Activated CD4-positive, alpha-beta T cell treated with anti-CD3 and anti-CD28 coated beads, Interleukin-2, amount 50 U/mL, for 24 hours (primary cell): ENCODE measurements around the gene OR52K2.
"Not testable (repeated sequence)": the region's sequence is repeated elsewhere in the genome, so short reads cannot be mapped to it uniquely, and the experiment has no call there.

Experiments used
- DNase-seq, 2 donors: peaks; one replicate each; pipeline ENCODE4 v3.0.0-alpha.2; 2020; ENCODE audit warnings: low read depth in 1 of 2, low spot score in 1 of 2

The OR52K2 gene

DNA sequence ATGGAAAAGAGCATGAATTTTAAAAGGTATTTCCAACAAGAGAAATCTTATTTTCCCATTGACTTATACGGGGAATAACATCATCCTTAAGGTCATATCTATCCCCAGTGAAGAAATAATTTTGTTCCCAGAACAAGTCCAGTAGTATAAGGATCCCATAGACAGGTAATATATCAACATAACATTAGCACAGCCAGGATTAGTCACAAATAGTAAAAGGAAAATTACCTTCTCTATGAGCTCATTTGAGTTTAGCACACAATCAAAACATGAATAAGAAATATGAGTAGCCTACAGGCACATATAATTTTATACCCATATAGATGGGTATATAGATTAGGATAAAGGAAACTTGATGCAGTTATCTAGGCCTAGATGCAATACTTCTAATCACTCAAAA is 30.5 kb downstream of the OR52K2 start:
- no peak for DNase-seq

DNA sequence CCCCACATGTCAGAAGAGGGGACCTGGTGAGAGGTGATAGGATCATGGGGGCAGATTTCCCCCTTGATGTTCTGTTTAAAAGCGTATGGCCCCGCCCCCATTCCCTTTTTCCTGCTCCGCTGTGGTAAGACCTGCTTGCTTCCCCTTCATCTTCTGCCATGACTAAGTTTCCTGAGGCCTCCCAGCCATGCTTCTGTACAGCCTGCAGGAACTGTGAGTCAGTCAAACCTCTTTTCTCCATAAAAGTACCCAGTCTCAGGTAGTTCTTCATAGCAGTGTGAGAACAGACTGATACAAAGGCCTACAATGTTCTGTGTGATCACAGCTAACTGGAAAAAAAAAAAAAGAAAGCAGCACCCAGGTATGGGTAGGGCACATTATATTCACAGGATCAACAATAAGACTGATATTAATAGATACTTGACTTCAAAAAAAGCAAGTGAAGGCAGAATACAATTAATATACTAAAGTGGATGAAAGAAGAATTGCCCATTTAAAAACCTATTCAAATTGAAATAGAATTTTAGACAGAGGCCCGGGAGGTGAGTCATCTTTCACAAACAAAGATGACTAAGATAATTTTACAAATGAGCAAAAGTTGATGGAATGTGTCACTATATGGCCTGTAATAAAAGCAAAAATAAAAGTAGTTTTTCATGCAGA is 31.6 kb downstream of the OR52K2 start:
- no peak for DNase-seq

DNA sequence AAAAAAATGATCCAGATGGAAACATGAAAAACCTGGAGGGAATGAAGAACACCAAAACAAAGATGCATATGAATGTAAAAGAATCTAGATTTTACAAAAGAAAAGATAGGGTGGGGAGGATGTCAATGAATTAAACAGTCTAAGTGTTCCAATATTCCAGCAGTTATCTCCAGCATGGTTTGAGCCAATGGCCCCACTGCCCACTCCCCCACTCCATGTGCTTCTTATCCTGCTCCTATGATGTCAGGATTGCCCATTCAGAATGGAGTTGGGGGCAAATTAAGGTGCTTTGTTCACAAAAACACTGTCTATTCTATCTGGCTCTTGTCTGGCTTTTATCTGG is 32.1 kb downstream of the OR52K2 start:
- DNase-seq, result no peak

DNA sequence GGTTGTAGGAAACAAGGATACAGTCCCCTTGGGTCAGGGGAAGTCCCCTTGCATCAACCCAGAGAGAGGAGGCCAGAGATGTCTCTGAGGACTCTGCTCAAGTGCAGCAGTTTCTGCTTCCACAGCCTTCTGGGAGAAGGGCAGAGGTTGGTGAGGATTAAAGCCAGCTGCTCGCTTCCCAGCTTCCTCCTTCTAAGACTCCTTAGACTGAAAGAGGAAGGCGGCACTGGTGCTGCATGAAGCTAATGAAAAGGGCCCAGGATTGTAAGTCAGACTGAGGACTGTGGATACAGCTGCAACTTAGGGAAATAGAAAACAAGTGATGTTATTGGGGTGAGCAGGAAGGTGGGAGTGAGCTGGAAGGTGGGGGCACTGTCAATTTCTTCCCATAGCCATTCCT is 33.4 kb downstream of the OR52K2 start, which contains the start of gene OR52K1:
OR52K1 (plus strand) TSS at position 202 of the 400 bp plus-strand sequence. CDS start 6,255 bp downstream, outside the sequence.
- DNase-seq, result no peak

DNA sequence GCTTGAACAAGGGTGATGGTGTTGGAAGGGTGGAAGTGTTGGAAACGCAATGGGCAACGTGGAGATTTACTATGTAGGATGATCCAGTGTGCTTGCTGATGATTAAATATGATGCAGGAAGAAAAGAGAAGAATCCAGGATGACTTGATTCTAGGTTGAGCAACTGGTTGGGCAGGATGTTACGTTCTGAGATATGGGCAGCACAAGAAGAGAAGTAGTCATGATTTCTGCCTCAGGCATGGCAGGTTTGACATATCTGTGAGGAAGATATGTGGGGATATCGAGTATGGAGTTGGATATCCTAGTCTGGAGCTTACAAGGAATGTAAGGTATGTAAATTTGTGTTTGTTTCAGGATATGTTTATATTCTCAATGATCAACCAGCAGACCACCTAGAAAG is 35.2 kb downstream of the OR52K2 start:
- DNase-seq, result no peak

DNA sequence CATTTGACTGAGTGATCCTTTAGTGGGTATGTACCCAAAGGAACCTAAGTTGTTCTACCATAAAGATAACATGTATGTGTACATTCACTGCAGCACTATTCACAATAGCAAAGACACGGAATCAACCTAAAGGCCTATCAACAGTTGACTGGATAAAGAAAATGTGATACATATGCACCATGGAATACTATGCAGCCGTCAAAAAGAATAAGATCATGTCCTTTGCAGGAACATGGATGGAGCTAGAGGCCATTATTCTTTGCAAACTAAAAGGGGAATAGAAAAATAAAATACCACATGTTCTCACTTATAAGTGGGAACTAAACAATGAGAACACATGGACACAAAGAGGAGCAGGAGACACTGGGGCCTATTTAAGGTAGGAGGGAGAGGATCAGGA is 42.3 kb downstream of the OR52K2 start:
- DNase-seq, result not testable (repeated sequence)

DNA sequence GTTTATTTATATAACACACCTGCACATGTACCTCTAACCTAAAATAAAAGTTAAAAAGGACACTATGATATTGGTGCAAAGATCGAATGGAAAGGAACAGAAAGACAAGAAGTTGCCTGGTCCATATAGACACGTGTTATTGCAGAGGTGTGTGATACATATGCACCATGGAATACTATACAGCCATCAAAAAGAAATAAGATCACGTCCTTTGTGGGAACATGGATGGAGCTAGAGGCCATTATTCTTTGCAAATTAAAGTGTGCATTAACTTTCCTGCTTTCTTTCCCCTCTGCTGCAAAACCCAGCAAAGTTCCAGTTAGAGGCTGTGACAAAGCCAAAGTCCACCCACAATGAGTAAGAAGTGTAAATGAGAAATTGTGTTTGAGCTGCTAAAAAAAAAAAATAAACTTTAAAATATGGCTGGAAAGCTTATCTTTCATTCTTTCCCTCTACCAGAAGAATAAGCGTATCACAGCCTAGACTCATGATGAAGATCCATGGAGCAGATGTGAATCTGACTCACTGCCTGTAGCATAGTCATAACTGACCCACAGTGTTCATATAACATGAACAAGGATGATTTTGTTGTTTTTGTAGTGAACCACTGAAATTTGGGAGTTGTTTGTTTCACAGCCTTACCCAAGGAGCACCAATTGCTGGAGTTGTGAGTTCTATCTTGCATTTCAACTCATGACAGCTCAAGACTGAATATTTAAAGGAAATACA is 42.9 kb downstream of the OR52K2 start:
- DNase-seq, result no peak

DNA sequence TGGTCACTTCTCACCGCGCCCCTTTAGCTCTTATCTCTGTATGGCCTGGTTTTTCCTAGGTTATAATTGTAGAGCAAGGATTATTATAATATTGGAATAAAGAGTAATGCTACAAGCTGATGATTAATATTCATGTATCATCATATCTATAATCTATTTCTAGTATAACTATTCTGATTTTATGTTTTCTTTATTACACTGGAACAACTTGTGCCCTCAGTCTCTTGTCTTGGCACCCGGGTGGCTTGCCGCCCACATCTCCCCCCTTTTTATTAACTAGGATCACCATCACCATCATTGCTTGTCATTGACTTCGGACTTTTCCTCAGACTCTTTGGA is 44.4 kb downstream of the OR52K2 start:
- no peak for DNase-seq

DNA sequence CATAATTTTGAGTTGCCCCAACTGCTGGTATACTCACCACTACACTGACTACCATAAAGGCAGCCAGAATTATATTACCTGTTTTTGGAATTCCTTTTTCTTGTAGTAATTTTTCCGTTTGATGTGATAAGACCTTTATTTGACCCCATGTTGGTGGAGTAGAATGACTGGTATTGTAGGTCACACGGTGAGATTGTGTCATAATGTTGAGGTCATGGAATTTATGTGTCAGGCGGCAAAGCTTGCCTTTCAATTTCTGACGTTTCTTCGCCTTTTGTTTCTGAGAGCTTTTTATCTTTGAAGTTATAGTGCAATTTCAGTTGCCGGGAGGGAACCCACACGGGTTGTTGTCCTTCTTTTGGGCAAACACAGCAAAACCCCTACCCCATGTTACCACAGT is 46.4 kb downstream of the OR52K2 start:
- DNase-seq, result no peak

DNA sequence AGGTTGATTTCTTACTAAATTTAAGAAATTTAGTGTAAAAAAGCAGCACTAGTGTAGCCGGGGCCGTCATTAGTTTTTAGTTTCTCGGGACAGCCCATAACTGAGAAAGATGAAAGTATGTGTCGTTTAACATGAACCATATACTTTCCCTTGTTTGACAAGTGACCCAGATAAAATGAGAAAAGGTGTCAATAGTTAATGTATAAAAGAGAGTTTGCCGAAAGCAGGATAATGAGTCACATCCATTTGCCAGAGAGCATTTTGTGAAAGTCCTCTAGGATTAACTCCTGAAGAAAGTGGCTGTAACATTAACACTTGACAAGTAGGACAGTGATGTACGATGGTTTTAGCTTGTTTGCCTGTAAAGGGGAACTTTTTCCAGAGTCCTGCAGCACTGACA is 46.9 kb downstream of the OR52K2 start:
- DNase-seq, result no peak

DNA sequence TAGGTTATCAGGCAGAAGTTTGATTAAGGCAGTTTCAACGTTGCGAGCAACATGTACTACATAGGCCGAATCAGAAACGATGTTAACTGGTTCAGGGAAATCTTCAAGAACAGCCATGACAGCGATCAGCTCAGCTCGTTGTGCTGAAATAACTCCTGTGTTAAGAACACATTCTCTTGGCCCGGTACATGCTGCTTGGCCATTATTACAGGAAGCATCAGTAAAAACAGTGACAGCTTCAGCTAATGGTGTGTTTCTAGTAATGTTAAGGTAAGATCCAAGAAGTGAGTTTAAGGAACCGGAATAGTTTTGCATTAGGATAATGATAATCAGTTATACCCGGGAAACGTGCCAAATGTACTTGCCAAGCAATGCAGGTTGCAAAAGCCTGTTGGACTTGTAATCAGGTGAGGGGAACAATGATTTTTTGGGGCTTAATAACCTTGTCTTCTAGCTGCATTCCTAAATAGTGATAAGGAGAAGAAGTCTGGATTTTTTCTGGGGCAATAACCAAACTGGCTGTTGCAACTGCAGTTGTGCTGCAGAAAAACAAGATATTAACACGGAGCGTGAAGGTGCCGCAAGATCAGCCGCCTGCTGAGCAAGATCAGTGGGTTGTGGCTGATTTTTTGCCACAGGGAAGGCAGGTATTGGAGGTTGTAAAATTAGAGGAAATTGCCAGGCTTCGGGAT is 47.6 kb downstream of the OR52K2 start:
- no peak for DNase-seq
